Hematopoietic multipotent progenitor cell treated with erythropoietin and hydrocortisone succinate and interleukin-3 and kit ligand, for 8 days (in vitro differentiated cells): ENCODE measurements around the gene USH2A.

Experiments used
- DNase-seq: peaks from one replicate; pipeline ENCODE4 v3.0.0-alpha.2; 2015

USH2A gene

GRCh38 chr1:216119600-216119999 lies 303.6 kb downstream of the USH2A start:
- peak; percentile 34 for DNase-seq

- DNase-seq, result no peak
Measured at GRCh38 chr1:216114180-216114579, 309.1 kb downstream of the USH2A start.

GRCh38 chr1:216113181-216113580 lies 310.1 kb downstream of the USH2A start:
- no peak for DNase-seq

- no peak for DNase-seq
Measured at GRCh38 chr1:216111842-216112241, 311.4 kb downstream of the USH2A start.

GRCh38 chr1:216095400-216095799 lies 327.8 kb downstream of the USH2A start:
- DNase-seq, result no peak

GRCh38 chr1:216090556-216090955 lies 332.7 kb downstream of the USH2A start:
- no peak for DNase-seq

GRCh38 chr1:216086678-216087077 lies 336.6 kb downstream of the USH2A start:
- no peak for DNase-seq

GRCh38 chr1:216081445-216081844 lies 341.8 kb downstream of the USH2A start:
- DNase-seq, result no peak

GRCh38 chr1:216076751-216077150 lies 346.5 kb downstream of the USH2A start:
- DNase-seq, result no peak

GRCh38 chr1:216075339-216075738 lies 347.9 kb downstream of the USH2A start:
- no peak for DNase-seq

GRCh38 chr1:216073793-216074595 lies 349.3 kb downstream of the USH2A start:
- DNase-seq, result no peak

GRCh38 chr1:216071262-216071661 lies 352.0 kb downstream of the USH2A start:
- DNase-seq, result no peak

GRCh38 chr1:216064643-216065042 lies 358.6 kb downstream of the USH2A start:
- DNase-seq, result no peak

- DNase-seq, result no peak
Measured at GRCh38 chr1:216057947-216058346, 365.3 kb downstream of the USH2A start.

GRCh38 chr1:216057063-216057462 lies 366.2 kb downstream of the USH2A start:
- no peak for DNase-seq

- no peak for DNase-seq
Measured at GRCh38 chr1:216055004-216055403, 368.2 kb downstream of the USH2A start.

- no peak for DNase-seq
Measured at GRCh38 chr1:216054600-216054999, 368.6 kb downstream of the USH2A start.

GRCh38 chr1:216051071-216051470 lies 372.2 kb downstream of the USH2A start:
- no peak for DNase-seq

GRCh38 chr1:216049741-216050430 lies 373.4 kb downstream of the USH2A start:
- no peak for DNase-seq

GRCh38 chr1:216047811-216048572 lies 375.3 kb downstream of the USH2A start:
- no peak for DNase-seq

GRCh38 chr1:216046336-216046735 lies 376.9 kb downstream of the USH2A start:
- no peak for DNase-seq

GRCh38 chr1:216045400-216045799 lies 377.8 kb downstream of the USH2A start:
- DNase-seq, result no peak

GRCh38 chr1:216044538-216044937 lies 378.7 kb downstream of the USH2A start:
- no peak for DNase-seq

- DNase-seq, result no peak
Measured at GRCh38 chr1:216034506-216034905, 388.7 kb downstream of the USH2A start.
